Hippocampal formation (tissue), 2 donors: ENCODE data around the gene CGN.

Source experiments
- DNase-seq, 2 donors: peaks; one replicate each; lab custom pipeline; 2025; lab: John Stamatoyannopoulos, UW

The CGN gene

GRCh38 chr1:151547119-151547899 lies 36.1 kb downstream of the CGN start:
- no peak for DNase-seq

GRCh38 chr1:151547900-151548230 lies 36.7 kb downstream of the CGN start:
- no peak for DNase-seq

- DNase-seq: no peak
Measured at GRCh38 chr1:151549199-151549598, 38.0 kb downstream of the CGN start.

GRCh38 chr1:151553659-151554058 lies 42.5 kb downstream of the CGN start:
- DNase-seq: no peak

GRCh38 chr1:151556052-151556451 lies 44.9 kb downstream of the CGN start:
- no peak for DNase-seq

- DNase-seq: no peak
Measured at GRCh38 chr1:151562661-151563060, 51.5 kb downstream of the CGN start.

- DNase-seq: no peak
Measured at GRCh38 chr1:151563376-151563775, 52.2 kb downstream of the CGN start.

- DNase-seq: no peak
Measured at GRCh38 chr1:151565502-151566189, 54.5 kb downstream of the CGN start.

GRCh38 chr1:151568626-151569088 lies 57.5 kb downstream of the CGN start:
- no peak for DNase-seq

GRCh38 chr1:151570819-151571218 lies 59.6 kb downstream of the CGN start:
- DNase-seq: no peak

- no peak for DNase-seq
Measured at GRCh38 chr1:151574575-151575529, 63.7 kb downstream of the CGN start.

- DNase-seq: no peak
Measured at GRCh38 chr1:151577173-151577572, 66.0 kb downstream of the CGN start.

- DNase-seq: no peak
Measured at GRCh38 chr1:151578941-151579340, 67.8 kb downstream of the CGN start.

GRCh38 chr1:151579436-151580225 lies 68.4 kb downstream of the CGN start:
- no peak for DNase-seq

- no peak for DNase-seq
Measured at GRCh38 chr1:151581451-151581850, 70.3 kb downstream of the CGN start.

- no peak for DNase-seq
Measured at GRCh38 chr1:151581921-151582320, 70.7 kb downstream of the CGN start.

- no peak for DNase-seq
Measured at GRCh38 chr1:151583796-151584195, 72.6 kb downstream of the CGN start.

- DNase-seq: no peak
Measured at GRCh38 chr1:151584278-151584677, 73.1 kb downstream of the CGN start.

- no peak for DNase-seq
Measured at GRCh38 chr1:151584780-151585179, 73.6 kb downstream of the CGN start.

GRCh38 chr1:151585622-151586021 lies 74.4 kb downstream of the CGN start:
- no peak for DNase-seq
